Activated CD4-positive, alpha-beta memory T cell treated with anti-CD3 and anti-CD28 coated beads for 36 hours (primary cell): ENCODE results near the gene CTNS. TPM values are rescaled to one million over a fixed set of nuclear protein-coding genes. Genes with fewer than 3 reads are reported as not detected.
A peak's percentile ranks its signal among the peaks of the same experiment; 100 is the strongest.

Experiments used
- CTCF ChIA-PET: fragments of 350-600 bp; sonication (Branson Sonifier 250); formaldehyde crosslinking; loops from one replicate; lab custom pipeline; 2021; ENCODE audit warnings: antibody characterized with exemption, inconsistent platforms; lab: Charles Lee
- POLR2A ChIA-PET: fragments of 350-600 bp; sonication (Branson Sonifier 250); formaldehyde crosslinking; loops from one replicate; lab custom pipeline; 2021; ENCODE audit warnings: antibody characterized with exemption; lab: Charles Lee
- DNase-seq: peaks from one replicate; pipeline ENCODE4 v3.0.0-alpha.2; 2020
- H3K27ac Mint-ChIP-seq: one replicate; pipeline ENCODE4 v1.8.0; 2021; ENCODE audit warnings: mixed read lengths
- H3K27me3 Mint-ChIP-seq: one replicate; pipeline ENCODE4 v1.8.0; 2021; ENCODE audit warnings: mixed read lengths
- H3K36me3 Mint-ChIP-seq: one replicate; pipeline ENCODE4 v1.8.0; 2021; ENCODE audit warnings: mixed read lengths
- H3K4me1 Mint-ChIP-seq: one replicate; pipeline ENCODE4 v1.8.0; 2021; ENCODE audit warnings: low read depth, mixed read lengths
- H3K4me3 Mint-ChIP-seq: one replicate; pipeline ENCODE4 v1.8.0; 2021; ENCODE audit warnings: mild to moderate bottlenecking, mixed read lengths
- H3K9me3 Mint-ChIP-seq: one replicate; pipeline ENCODE4 v1.8.0; 2021; ENCODE audit warnings: mixed read lengths
- intact Hi-C: fragments of 100-400 bp; cut with micrococcal nuclease; formaldehyde crosslinking; loops from one replicate; pipeline ENCODE4 v1.15.1; 2023
- total RNA-seq, 2 experiments: library from RNA; stranded (reverse); gene quantifications; one replicate each; pipeline ENCODE4 v1.2.3, GENCODE V29; 2021

CTNS gene
- total RNA-seq, 2 experiments from 2014 or later = 17.7 to 19.8 TPM

GRCh38 chr17:3630781-3631180, 5.8 kb upstream of the CTNS start:
- no peak overlapping the region for H3K27ac Mint-ChIP-seq
- POLR2A ChIA-PET = no interaction called here

GRCh38 chr17:3632287-3632686, 4.3 kb upstream of the CTNS start:
- no peaks in the 10 kb centered on the region for H3K9me3 Mint-ChIP-seq
- intact Hi-C loops = no loop called here
- DNase-seq = no peak
- H3K4me3 Mint-ChIP-seq = no peak overlapping the region
- H3K36me3 Mint-ChIP-seq = peaks cover 11% of the 10 kb centered on the region
- peaks cover 9% of the 10 kb centered on the region for H3K4me1 Mint-ChIP-seq
- POLR2A ChIA-PET = no interaction called here
- no peak overlapping the region for H3K27ac Mint-ChIP-seq
- CTCF ChIA-PET = no interaction called here
- H3K27me3 Mint-ChIP-seq = no peaks in the 10 kb centered on the region

More at GRCh38 chr17:3630781-3631180, 5.8 kb upstream of the CTNS start:
- DNase-seq = no peak
- Mint-ChIP-seq H3K27me3 (no peaks in the 10 kb centered on the region), H3K36me3 (peaks cover 18% of the 10 kb centered on the region), H3K4me1 (peaks cover 6% of the 10 kb centered on the region), H3K9me3 (no peaks in the 10 kb centered on the region), H3K4me3 (no peak overlapping the region)
- intact Hi-C loops = no loop called here
- CTCF ChIA-PET = interaction anchor here (1.2 kb wide), 1 partner anchor 28 kb away, joined by 3 read pairs; no protein-coding TSS in a partner anchor

- peaks cover 34% of the 10 kb centered on the region for H3K4me1 Mint-ChIP-seq
- no peaks in the 10 kb centered on the region for H3K27me3 Mint-ChIP-seq
- H3K36me3 Mint-ChIP-seq = peaks cover 5% of the 10 kb centered on the region
- CTCF ChIA-PET = interaction anchor here (0.8 to 5.0 kb wide), 8 partner anchors 9 to 587 kb away, joined by 3 to 25 read pairs (median 5); partner anchors contain the start of gene NCBP3
- intact Hi-C loops = no loop called here
- no peak overlapping the region for H3K27ac Mint-ChIP-seq
- no peak for DNase-seq
- H3K4me3 Mint-ChIP-seq = peak overlapping the region; percentile 94
- no peaks in the 10 kb centered on the region for H3K9me3 Mint-ChIP-seq
- POLR2A ChIA-PET = interaction anchor here (1.4 to 1.5 kb wide), 2 partner anchors 12 to 508 kb away, joined by 6 read pairs; partner anchors contain the start of genes CYB5D2 and ZZEF1
These were observed 946 bp upstream of the CTNS start for GRCh38 chr17:3635474-3636153.

GRCh38 chr17:3636908-3637373, 381 bp downstream of the CTNS start:
- H3K4me3 Mint-ChIP-seq = peak overlapping the region; percentile 94
- DNase-seq = peak; percentile 23
- H3K27me3 Mint-ChIP-seq = no peaks in the 10 kb centered on the region
- H3K27ac Mint-ChIP-seq = no peak overlapping the region
- peaks cover 12% of the 10 kb centered on the region for H3K36me3 Mint-ChIP-seq
- ChIA-PET POLR2A (interaction anchor here (0.8 to 1.5 kb wide), 3 partner anchors 11 to 506 kb away, joined by 3 to 6 read pairs (median 6); partner anchors contain the start of genes CYB5D2, EMC6 and ZZEF1), CTCF (interaction anchor here (1.2 to 5.0 kb wide), 4 partner anchors 10 to 209 kb away, joined by 5 to 25 read pairs (median 11); partner anchors contain the start of gene NCBP3)
- intact Hi-C loops = no loop called here
- peaks cover 41% of the 10 kb centered on the region for H3K4me1 Mint-ChIP-seq
- no peaks in the 10 kb centered on the region for H3K9me3 Mint-ChIP-seq

- peak; percentile 74 for DNase-seq
- H3K4me3 Mint-ChIP-seq = peak overlapping the region; percentile 59
- H3K9me3 Mint-ChIP-seq = no peaks in the 10 kb centered on the region
- peaks cover 26% of the 10 kb centered on the region for H3K36me3 Mint-ChIP-seq
- no peaks in the 10 kb centered on the region for H3K27me3 Mint-ChIP-seq
- POLR2A ChIA-PET = interaction anchor here (1.3 to 1.4 kb wide), 2 partner anchors 71 to 81 kb away, joined by 3 to 4 read pairs; no protein-coding TSS in a partner anchor
- peaks cover 44% of the 10 kb centered on the region for H3K4me1 Mint-ChIP-seq
- H3K27ac Mint-ChIP-seq = peak overlapping the region; percentile 88
- intact Hi-C loops = loop anchor here (1.0 to 5.0 kb wide), 3 partner anchors 29 to 83 kb away; partner anchors contain the start of genes EMC6, TAX1BP3 and TRPV3
- CTCF ChIA-PET = interaction anchor here (0.6 to 1.3 kb wide), 2 partner anchors 39 to 626 kb away, joined by 3 read pairs; no protein-coding TSS in a partner anchor
These were observed 3.5 kb downstream of the CTNS start for GRCh38 chr17:3639981-3640596.

- Mint-ChIP-seq H3K4me3 (no peak overlapping the region), H3K27ac (peak overlapping the region; percentile 88), H3K36me3 (peaks cover 32% of the 10 kb centered on the region), H3K4me1 (peaks cover 47% of the 10 kb centered on the region), H3K27me3 (no peaks in the 10 kb centered on the region), H3K9me3 (no peaks in the 10 kb centered on the region)
- ChIA-PET CTCF (interaction anchor here (1.3 to 1.4 kb wide), 2 partner anchors 38 to 42 kb away, joined by 3 read pairs; no protein-coding TSS in a partner anchor), POLR2A (interaction anchor here (1.3 to 1.5 kb wide), 2 partner anchors 9 to 82 kb away, joined by 3 to 4 read pairs; no protein-coding TSS in a partner anchor)
- intact Hi-C loops = loop anchor here (2.0 to 5.0 kb wide), 2 partner anchors 28 to 84 kb away; partner anchors contain the start of genes EMC6, TAX1BP3 and TRPV3
- DNase-seq = no peak
These were observed 4.5 kb downstream of the CTNS start for GRCh38 chr17:3641014-3641413.

GRCh38 chr17:3641717-3642486, 5.3 kb downstream of the CTNS start:
- Mint-ChIP-seq H3K27ac (peak overlapping the region; percentile 28), H3K4me1 (peaks cover 47% of the 10 kb centered on the region), H3K36me3 (peaks cover 32% of the 10 kb centered on the region), H3K9me3 (no peaks in the 10 kb centered on the region), H3K4me3 (no peak overlapping the region), H3K27me3 (no peaks in the 10 kb centered on the region)
- ChIA-PET CTCF (interaction anchor here (1.4 kb wide), 1 partner anchor 41 kb away, joined by 3 read pairs; no protein-coding TSS in a partner anchor), POLR2A (interaction anchor here (1.5 kb wide), 1 partner anchor 8 kb away, joined by 3 read pairs; no protein-coding TSS in a partner anchor)
- intact Hi-C loops = loop anchor here (2.0 to 5.0 kb wide), 2 partner anchors 27 to 85 kb away; partner anchors contain the start of genes EMC6, TAX1BP3 and TRPV3
- no peak for DNase-seq

GRCh38 chr17:3643889-3644349, 7.4 kb downstream of the CTNS start:
- no peak overlapping the region for H3K4me3 Mint-ChIP-seq
- no peaks in the 10 kb centered on the region for H3K27me3 Mint-ChIP-seq
- H3K27ac Mint-ChIP-seq = peak overlapping the region; percentile 66
- POLR2A ChIA-PET = no interaction called here
- H3K36me3 Mint-ChIP-seq = peaks cover 36% of the 10 kb centered on the region
- H3K9me3 Mint-ChIP-seq = no peaks in the 10 kb centered on the region
- H3K4me1 Mint-ChIP-seq = peaks cover 32% of the 10 kb centered on the region
- DNase-seq = peak; percentile 50
- intact Hi-C loops = loop anchor here (5.0 kb wide), 1 partner anchor 87 kb away; the partner anchor contains the start of gene TRPV3
- CTCF ChIA-PET = interaction anchor here (1.1 to 1.5 kb wide), 2 partner anchors 38 to 596 kb away, joined by 3 to 4 read pairs; no protein-coding TSS in a partner anchor

- POLR2A ChIA-PET = no interaction called here
These were observed 8.8 kb downstream of the CTNS start for GRCh38 chr17:3645310-3645709.

GRCh38 chr17:3647251-3647650, 10.7 kb downstream of the CTNS start:
- intact Hi-C loops = no loop called here

More at GRCh38 chr17:3645310-3645709, 8.8 kb downstream of the CTNS start:
- no peak overlapping the region for H3K27ac Mint-ChIP-seq
- peaks cover 21% of the 10 kb centered on the region for H3K4me1 Mint-ChIP-seq
- H3K27me3 Mint-ChIP-seq = no peaks in the 10 kb centered on the region
- CTCF ChIA-PET = interaction anchor here (1.0 kb wide), 1 partner anchor 9 kb away, joined by 5 read pairs; the partner anchor contains the start of genes CTNS and SHPK
- peaks cover 35% of the 10 kb centered on the region for H3K36me3 Mint-ChIP-seq
- H3K4me3 Mint-ChIP-seq = no peak overlapping the region
- no peak for DNase-seq
- no peaks in the 10 kb centered on the region for H3K9me3 Mint-ChIP-seq
- intact Hi-C loops = no loop called here

More at GRCh38 chr17:3647251-3647650, 10.7 kb downstream of the CTNS start:
- DNase-seq = no peak
- Mint-ChIP-seq H3K27me3 (no peaks in the 10 kb centered on the region), H3K4me3 (no peak overlapping the region), H3K4me1 (peaks cover 12% of the 10 kb centered on the region), H3K36me3 (peaks cover 27% of the 10 kb centered on the region), H3K9me3 (no peaks in the 10 kb centered on the region), H3K27ac (no peak overlapping the region)
- CTCF ChIA-PET = interaction anchor here (1.0 to 3.3 kb wide), 4 partner anchors 10 to 599 kb away, joined by 3 to 25 read pairs (median 20); partner anchors contain the start of genes CTNS and SHPK
- POLR2A ChIA-PET = interaction anchor here (1.9 kb wide), 1 partner anchor 11 kb away, joined by 6 read pairs; the partner anchor contains the start of genes CTNS and SHPK
